GM21360 (cell line): ENCODE measurements around the gene SLC38A9.
A peak's percentile ranks its signal among the peaks of the same experiment; 100 is the strongest.
"Not testable (repeated sequence)": the region's sequence is repeated elsewhere in the genome, so short reads cannot be mapped to it uniquely, and the experiment has no call there.

Experiments used
- ATAC-seq: cut with Tn5 transposase; IDR thresholded peaks from one replicate; pipeline ENCODE4 v1.9.1; 2021; ENCODE audit warnings: mild to moderate bottlenecking, moderate library complexity; ENCODE audit not compliant: unreplicated experiment

SLC38A9 gene

GRCh38 chr5:55712023-55712859, at the start of gene SLC38A9:
Gene SLC38A9 (minus strand): TSS chr5:55712324. CDS start chr5:55697958, 14,366 bp downstream.
- ATAC-seq = peak; percentile 99

- ATAC-seq = not testable (repeated sequence)
These were observed 49.6 kb upstream of the SLC38A9 start for GRCh38 chr5:55761721-55762120.

DNA sequence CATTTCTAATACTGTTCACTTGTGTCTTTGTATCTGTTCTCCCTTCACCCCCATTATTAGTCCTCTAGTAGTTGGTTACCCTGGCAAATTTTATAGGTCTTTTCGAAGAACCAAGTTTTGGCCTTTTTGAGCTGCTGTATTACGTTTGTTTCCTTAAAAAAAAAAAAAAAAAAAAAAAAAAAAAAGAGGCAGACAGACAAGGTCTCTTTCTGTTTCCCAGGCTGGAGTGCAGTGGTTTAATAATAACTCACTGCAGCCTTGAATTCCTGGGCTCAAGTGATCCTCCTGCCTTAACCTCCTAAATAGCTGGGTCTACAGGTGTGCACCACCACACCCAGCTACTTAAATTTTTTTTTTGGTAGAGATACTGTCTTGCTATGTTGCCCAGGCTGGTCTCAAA, 46.6 kb upstream of the SLC38A9 start:
- ATAC-seq = no peak

DNA sequence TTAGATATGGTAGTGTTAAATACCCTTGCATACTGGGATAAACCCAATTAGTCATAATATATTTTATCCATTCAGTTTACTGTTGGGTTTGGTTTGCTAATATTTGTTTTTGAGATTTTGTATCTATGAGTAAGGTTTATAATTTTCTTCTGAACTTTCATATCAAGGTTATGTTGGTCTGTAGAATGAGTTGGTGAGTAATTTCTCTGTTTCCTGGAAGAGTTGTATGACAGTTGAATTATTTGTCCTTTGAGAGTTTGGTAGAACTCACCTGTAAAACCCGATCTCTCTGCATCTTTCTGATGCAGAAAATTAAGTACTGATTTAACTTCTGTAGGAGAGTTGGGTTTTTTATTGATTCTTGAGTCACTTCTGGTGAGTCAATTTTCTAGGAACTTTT, 46.1 kb upstream of the SLC38A9 start:
- ATAC-seq = no peak

- no peak for ATAC-seq
These were observed 38.4 kb upstream of the SLC38A9 start for GRCh38 chr5:55750499-55750898.

DNA sequence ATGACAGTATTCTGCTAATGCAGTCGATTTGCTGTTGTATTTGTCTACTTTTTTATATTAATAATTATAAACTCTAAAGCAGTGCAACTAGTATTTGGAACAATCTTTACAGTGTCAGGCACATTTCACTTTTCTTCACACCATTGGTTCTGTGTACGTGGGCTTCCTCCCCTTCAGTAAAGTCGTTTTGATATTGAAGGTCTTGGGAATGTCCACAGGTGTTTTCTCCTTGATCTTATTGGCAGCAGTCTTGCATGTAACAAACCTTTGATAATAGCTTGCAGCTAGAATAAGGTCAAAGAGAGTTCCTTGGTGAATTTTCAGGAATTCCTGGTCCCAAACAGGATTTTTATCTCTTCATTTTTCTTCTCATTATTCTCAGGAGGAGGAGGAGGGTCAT, 37.9 kb upstream of the SLC38A9 start:
- no peak for ATAC-seq

DNA sequence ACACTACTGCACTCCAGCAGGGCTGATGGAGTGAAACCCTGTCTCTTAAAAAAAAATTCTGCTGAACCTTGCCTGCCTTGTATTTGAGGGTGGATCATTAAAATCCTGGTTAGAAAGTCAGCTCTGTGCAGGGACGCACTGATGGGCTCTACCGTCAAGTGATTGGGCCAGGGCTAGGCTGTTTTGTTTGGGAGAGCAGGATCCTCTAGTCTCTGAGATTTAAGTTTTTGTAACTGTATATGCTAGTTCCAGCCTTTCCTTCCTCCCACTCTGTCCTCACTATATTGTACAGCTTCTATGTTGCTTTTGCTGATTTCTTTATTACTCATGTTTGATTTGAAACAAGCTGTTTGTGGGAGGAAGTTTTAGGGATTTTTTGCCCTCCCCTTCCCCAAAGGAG, 37.3 kb upstream of the SLC38A9 start:
- no peak for ATAC-seq

DNA sequence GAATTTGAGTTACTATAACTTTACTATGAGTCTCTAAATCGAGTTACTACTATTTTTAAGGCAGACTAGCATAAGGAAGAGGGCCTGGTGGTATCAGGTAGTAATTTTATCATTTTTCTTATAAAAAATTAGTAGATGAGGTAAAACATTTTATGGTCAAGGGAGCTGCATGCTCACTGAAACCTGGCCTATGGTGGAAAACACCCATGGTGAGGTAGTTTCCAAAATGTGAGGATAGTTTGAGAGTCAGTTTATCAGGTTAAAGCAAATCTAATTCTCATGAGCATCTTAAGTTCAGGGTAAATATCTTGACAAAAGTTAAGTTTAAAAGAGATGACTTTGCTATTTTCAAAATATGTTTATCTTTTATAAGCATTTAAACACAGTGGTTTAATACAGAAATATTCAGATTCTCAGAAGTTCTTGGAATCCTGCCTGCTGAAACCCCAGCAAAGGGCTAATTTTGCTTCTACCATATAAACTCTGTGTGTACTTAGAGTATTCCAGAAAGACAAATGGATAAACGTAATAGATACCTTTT, 35.7 kb upstream of the SLC38A9 start:
- no peak for ATAC-seq

GRCh38 chr5:55742778-55743177, 30.7 kb upstream of the SLC38A9 start:
- ATAC-seq = no peak

DNA sequence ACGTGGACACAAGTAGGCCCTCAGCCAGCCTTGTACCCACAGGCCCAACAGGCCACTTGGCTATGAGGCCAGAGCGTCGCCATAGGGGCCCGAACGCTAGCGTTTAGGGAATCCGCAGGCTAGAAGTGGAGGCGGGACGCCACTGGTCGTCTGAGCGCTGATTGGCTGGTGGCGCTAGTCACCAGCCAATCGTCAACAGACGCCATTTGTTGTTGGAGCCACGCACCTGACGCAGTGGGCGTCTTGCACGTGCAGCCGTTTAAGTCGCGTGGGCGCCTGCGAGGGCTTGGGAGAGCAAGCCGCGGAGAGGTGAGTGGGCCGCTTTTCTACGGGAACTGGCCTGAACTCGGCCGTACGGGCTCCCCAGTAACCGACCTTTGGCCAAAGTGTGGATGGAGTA, 25.7 kb upstream of the SLC38A9 start, which contains the start of gene DDX4:
Gene DDX4, plus strand, starts transcription at position 269 of the 400 bp plus-strand sequence. CDS start 903 bp downstream, outside the sequence.
- ATAC-seq = no peak

DNA sequence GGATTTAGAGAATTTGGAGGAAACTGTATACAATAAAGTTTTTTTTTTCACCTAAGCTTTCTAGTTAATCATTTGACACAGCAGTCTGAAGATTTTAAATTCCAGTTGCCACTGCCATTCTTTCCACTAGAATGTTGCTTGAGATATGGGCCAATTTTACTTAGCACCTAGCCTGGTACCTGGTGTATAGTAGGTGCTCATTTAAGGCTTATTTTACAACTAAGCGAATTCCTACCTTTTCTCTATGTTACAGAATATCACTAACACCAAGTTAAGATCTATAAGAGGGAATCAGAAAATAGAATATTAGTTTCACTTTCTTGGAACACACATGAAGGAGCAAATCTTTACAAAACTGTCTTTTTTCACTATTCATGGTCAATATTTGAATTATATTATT, 22.5 kb upstream of the SLC38A9 start:
- no peak for ATAC-seq

DNA sequence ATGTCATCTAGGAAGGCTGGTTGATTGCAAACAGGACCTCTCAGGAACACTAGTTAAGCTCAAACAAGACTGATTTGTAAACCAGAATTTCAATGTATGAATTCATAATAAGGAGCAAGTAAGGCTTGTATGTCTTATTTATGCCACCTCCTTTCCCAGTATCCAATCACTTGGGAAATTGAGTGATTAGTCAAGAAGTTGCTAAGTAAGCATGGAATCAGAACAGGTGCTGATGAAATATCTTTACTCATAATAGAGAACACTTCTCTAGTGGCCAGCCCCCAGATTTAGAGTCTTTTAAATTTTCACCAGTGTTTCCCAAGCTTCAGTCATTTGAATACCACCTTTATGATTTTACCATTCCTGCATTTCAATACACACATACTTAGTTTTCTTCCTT, 20.5 kb upstream of the SLC38A9 start:
- no peak for ATAC-seq

GRCh38 chr5:55731848-55732247, 19.7 kb upstream of the SLC38A9 start:
- ATAC-seq = no peak

DNA sequence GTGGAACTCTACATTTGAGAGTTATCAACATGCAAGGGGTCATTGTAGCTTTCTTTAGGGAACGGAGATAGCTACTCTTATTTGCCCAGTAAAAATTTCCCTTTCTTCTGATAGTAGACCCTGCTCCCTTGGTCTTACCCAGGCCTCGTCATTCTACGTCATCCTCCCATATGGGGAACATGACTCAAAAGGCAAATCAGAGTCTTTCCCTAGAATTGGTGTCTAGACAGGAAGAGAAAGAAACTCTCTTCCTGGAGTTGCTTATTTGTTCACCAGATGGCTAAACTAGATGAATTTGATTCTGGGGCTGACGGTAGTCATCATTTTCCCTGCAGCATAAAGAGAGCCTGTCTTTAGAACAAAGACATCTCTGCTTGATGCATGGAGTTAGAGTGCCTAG, 12.2 kb upstream of the SLC38A9 start:
- ATAC-seq = no peak

DNA sequence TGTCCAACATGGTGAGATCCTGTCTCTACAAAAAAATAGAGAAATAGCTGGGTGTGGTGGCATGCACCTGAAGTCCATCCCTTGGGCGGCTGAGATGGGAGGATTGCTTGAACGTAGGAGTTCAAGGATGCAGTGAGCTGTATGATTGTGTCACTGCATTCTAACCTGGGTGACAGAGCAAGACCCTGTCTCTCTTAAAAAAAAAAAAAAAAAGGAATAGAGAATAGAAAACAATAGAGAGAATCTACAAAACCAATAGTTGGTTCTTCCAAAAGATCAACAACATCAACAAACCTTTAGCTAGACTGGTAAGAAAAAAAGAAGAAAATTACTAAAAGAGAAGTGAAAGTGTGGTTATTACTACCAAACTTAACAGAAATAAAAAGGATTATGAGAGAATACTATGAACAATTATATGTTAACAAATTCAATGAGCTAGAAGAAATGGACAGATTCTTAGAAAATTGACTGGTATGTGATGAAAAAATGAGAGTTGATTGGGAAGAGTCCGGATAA, 8.1 kb upstream of the SLC38A9 start:
- ATAC-seq = no peak

DNA sequence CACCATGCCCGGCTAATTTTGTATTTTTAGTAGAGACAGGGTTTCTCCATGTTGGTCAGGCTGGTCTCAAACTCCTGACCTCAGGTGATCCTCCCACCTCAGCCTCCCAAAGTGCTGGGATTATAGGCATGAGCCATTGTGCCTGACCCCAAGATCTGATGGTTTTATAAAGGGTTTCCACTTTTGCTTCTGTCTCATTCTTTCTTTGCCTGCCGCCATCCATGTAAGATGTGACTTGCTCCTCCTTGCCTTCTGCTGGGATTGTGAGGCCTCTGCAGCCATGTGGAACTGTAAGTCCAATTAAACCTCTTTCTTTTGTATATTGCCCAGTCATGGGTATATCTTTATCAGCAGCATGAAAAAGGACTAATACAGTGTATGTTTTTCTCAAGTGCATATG, 6.9 kb upstream of the SLC38A9 start:
- not testable (repeated sequence) for ATAC-seq

DNA sequence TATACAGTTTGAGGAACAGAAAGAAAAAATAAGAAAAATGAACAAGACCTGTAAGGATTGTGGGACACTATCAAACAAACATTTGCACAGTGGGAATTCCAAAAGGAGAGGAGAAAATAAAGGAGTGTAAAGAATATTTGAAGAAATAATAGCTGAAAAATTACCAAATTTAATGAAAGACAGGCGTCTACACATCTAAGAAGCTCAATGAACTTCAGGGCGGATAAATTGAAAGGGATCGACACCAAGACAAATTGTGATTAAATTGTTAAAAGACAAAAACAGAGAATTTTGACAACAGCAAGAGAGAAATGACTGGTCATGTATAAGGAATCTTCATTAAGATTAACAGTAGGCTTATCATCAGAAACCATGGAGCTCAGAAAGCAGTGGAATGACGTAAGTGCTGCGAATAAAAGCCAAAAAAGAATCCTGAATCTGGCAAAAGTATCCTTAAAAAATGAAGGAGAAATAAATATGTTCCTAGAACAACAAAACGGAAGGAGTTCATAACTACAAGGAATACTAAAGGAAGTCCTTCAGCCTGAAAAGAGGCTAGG, 3.5 kb upstream of the SLC38A9 start:
- ATAC-seq = no peak

GRCh38 chr5:55714749-55715148, 2.6 kb upstream of the SLC38A9 start:
- no peak for ATAC-seq

DNA sequence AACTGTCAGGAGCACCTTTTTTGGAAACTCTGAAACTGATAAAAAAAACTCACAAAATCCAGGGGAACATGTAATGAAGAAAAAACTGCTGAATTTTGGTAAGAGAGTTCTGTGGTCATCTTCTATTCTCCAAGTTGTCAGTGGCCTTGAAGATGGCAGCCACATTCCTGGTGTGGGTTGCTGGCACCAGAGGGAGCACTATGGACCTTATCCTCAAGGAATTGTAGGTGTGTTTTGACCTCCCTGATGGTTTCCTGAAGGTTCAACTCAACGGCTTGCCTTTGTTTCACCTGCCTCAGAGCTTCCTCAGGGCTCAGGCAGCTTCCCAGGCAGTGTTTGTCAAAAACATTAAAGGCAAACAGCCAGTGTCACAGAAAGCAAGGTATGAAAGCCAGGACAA, 2.2 kb upstream of the SLC38A9 start:
- no peak for ATAC-seq

- ATAC-seq = no peak
These were observed 1.7 kb upstream of the SLC38A9 start for GRCh38 chr5:55713871-55714270.

GRCh38 chr5:55711507-55712022, 559 bp downstream of the SLC38A9 start:
- ATAC-seq = no peak

GRCh38 chr5:55708732-55709131, 3.4 kb downstream of the SLC38A9 start:
- no peak for ATAC-seq
